Measurements from ENCODE around the gene OR4F6.
"Not testable (repeated sequence)": the region's sequence is repeated elsewhere in the genome, so short reads cannot be mapped to it uniquely, and the experiment has no call there.

DNA sequence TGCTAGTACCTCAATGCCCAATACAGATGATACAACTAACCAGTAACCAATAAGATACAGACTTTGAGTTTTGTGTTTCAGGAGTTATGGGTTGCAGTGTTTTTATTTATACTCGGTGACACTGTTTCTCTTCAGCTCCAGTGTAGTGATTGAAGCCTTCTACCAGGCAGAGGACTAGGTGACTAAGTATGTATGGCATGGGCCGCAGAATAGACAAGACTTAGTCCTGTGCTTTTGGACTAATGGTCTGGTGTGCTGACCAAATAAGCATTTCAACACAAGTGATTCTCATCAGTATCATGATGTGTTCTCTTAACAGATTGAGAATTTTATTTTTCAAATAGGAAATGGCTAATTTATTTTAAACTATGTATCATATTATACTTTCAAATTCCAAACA lies 15.3 kb upstream of the OR4F6 start:
- TF ChIP-seq, protein P1, sequence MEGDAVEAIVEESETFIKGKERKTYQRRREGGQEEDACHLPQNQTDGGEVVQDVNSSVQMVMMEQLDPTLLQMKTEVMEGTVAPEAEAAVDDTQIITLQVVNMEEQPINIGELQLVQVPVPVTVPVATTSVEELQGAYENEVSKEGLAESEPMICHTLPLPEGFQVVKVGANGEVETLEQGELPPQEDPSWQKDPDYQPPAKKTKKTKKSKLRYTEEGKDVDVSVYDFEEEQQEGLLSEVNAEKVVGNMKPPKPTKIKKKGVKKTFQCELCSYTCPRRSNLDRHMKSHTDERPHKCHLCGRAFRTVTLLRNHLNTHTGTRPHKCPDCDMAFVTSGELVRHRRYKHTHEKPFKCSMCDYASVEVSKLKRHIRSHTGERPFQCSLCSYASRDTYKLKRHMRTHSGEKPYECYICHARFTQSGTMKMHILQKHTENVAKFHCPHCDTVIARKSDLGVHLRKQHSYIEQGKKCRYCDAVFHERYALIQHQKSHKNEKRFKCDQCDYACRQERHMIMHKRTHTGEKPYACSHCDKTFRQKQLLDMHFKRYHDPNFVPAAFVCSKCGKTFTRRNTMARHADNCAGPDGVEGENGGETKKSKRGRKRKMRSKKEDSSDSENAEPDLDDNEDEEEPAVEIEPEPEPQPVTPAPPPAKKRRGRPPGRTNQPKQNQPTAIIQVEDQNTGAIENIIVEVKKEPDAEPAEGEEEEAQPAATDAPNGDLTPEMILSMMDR (IDR thresholded peaks at IDR 0.05): not testable (repeated sequence)
- not testable (repeated sequence) for TF ChIP-seq EP300 (IDR thresholded peaks at IDR 0.05)
